A673 (cell line): ENCODE measurements around the gene MRPL18.

ENCODE experiments used
- CTCF ChIP-seq: fragments of 300-800, 200-600 bp; sonication (generic); conservative IDR thresholded peaks from 2 replicates; pipeline ENCODE4 v1.5.1; 2017; ENCODE audit warnings: low read depth, mild to moderate bottlenecking, antibody characterized with exemption, low read length, moderate library complexity, mixed read lengths
- EZH2 ChIP-seq: fragments of 200-600 bp; sonication (generic); IDR thresholded peaks from 2 replicates; pipeline ENCODE4 v1.6.1; 2017; ENCODE audit warnings: borderline replicate concordance, low read depth, mild to moderate bottlenecking, mixed read lengths, antibody characterized with exemption, low read length; ENCODE audit not compliant: poor library complexity, severe bottlenecking

- TF ChIP-seq CTCF (no peak), EZH2 (no peak)
Observed at GRCh38 chr6:159761873-159762680, 28.2 kb upstream of the MRPL18 start, which contains the start of gene ACAT2.
